ENCODE measurements around the gene ULBP3. TPM values are rescaled to one million over a fixed set of nuclear protein-coding genes. Genes with fewer than 3 reads are reported as not detected.

ULBP3 gene
- polyA plus RNA-seq (ENCODE audit: insufficient read length in 10 of 10) = 1 to 10 TPM; 1.4 to 3.0 (median 1.9) TPM
- long read RNA-seq, donor 1, partial matches to known transcripts = 0 of 1 reads
- long read RNA-seq, donor 1, other reads (novel, unspliced or antisense) = 0 of 1 reads
- long read RNA-seq, donor 2, partial matches to known transcripts = 0 of 2 reads
- long read RNA-seq, donor 2, other reads (novel, unspliced or antisense) = 0 of 2 reads
- long read RNA-seq, donor 3 = 0 reads
- long read RNA-seq, donor 4, partial matches to known transcripts = 0 of 3 reads
- long read RNA-seq, donor 4, other reads (novel, unspliced or antisense) = 0 of 3 reads
- long read RNA-seq, donor 5, partial matches to known transcripts = 0 of 1 reads
- long read RNA-seq, donor 5, other reads (novel, unspliced or antisense) = 0 of 1 reads
- long read RNA-seq, donor 6 = 0 reads
- long read RNA-seq, donor 7 = 0 reads
- long read RNA-seq, donor 8 = 0 reads
- long read RNA-seq, donor 9, partial matches to known transcripts = 0 of 1 reads
- long read RNA-seq, donor 9, other reads (novel, unspliced or antisense) = 0 of 1 reads

DNA sequence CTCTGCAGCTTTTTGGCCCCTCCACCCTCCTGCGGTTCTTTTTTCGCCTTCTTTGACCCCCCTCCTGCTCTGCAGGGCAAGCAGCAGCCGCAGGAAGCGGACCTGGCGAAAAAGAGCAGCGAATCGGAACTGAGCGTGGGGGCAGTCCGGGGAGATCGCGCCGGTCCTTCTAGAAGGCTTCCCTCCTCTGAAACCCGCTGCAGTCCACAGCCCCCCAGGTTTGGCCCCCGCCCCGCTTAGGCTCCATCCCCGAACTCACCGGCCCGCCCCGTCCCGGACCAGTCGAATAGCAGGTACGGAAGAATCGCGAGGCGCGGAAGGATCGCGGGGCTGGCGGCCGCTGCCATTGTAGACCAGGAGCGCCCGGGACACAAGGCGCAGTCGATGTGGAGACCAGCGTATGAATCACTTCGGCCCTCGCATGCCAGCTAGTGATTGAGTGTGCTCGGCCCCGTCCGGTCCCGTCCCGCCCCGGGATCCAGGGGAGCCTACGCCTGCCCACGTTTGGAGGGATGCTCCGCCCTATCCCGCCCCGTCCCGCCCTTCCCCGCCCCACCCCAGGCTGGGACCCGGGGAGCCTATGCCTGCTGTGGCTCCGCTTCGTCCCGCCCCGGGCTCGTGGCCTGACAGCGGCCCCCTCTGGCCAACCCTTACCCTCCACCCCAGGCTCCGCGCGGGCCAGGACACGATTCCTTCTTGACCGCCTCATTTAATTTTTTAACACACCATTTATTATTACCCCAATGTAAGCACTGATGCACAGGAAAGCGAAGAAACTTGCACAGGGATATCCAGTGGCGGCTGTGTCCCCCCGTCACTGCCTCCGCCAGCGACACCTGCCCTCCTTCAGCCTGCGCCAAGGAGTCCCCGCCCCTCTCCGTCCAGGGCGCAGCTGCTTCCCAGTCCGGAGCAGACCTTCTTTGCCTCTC, at the start of gene ULBP3:
Gene ULBP3 (minus strand): TSS at position 402 of the 929 bp plus-strand sequence. CDS start 55 bp downstream, at position 347.
- peak; percentile 86 to 93 (median 90) for DNase-seq

DNA sequence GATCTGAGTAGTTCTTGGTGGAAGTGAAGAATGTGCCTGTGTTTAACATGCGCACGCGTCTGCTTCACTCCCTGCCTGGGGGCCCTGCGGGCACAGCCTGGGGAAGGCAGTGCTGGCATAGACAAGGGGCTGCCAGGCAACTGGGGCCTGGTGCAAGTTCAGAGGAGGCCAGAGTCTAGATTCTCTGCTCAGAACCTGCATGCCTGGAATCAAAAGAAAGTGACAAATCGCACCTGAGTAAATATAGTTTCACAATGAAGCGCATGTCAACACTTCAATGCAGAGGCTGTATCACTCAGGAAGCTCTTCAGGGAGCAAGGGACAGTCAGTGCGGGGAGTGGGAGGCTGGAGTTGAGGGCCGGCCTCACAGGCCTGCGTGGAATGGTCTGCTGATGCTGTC, 49.7 kb upstream of the ULBP3 start:
- no peak for DNase-seq

DNA sequence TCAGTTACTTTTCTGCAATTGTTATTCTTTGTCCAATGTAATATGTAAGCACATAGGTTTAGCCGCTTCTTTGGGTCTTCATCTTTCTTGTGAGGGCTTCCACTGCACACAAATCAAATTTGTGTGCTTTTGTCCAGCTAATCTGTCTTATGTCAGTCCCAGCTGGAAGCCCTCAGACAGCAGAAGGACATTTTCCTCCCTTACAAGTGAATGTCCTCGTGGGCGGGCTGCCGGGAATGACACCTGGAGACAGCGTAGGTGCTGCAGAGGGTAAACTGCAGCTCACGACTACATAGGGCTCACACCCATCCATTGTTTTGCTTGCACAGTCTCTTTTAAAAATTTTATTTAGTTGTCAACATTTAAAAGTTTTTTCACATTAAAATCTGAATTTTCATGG, 49.3 kb upstream of the ULBP3 start:
- no peak for DNase-seq

DNA sequence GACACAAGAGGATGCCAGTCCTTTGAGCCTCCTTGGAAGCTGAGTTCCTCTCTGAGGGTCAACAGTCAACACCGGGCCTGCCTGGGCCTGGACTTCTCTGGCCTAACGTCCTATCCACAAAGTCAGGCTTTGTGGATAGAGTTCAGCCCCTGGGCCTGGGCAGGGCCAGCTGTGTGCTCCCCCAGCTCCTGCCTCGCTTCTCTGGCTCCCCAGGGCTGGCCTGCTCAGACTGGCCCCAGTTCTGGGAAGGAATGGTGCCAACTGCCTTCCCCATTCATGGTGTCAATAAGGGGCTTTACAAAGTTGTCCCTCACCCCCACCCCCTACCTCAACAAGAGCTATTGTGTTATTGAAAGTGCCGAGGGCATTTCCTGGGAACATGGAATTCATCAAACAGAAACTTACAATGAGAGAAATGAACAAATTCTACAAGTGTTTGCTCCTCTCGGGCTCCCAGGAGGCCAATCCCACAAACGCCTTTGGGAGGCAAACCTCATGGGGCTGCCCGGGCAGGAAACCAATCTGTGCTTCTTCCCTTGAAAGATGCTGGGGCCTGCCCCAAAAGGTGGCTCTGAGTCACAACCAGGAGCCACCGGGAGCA, 47.4 kb upstream of the ULBP3 start:
- no peak for DNase-seq

DNA sequence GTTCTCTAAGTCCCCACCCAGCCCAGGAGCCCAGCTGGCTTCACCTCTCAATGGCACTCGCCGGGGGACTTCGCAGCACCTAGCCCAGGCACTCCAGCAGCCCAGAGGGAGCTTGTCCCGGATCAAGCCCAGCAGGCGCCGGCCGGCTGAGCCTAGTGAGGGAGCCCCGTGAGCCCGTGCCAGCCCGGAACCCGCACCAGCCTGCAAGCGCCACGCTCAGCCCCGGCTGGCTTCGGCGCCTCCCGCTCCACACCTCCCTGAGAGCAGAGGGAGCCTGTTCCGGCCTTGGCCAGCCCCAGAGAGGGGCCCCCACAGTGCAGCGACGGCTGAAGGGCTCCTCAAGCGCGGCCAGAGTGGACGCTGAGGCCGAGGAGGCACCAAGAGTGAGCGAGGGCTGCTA, 46.8 kb upstream of the ULBP3 start:
- no peak for DNase-seq

DNA sequence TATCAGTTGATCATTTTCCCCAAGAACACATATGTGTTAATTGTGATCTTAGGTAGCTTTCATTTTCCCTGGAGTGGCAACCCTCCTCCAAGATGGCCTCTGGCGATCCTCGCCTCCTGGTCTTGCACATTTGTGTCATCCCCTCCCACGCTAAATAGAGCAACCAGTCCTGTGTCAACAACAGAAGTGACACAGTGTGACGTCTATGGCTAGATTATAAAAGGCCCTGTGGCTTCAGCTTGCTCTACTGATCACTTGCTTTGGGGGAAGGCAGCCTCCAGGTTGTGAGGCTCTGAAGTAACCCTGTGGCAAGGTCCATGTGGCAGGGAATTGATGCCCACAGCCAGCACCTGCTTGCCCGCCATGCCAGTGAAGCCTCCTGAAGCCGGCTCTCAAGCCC, 43.3 kb upstream of the ULBP3 start:
- DNase-seq = no peak

DNA sequence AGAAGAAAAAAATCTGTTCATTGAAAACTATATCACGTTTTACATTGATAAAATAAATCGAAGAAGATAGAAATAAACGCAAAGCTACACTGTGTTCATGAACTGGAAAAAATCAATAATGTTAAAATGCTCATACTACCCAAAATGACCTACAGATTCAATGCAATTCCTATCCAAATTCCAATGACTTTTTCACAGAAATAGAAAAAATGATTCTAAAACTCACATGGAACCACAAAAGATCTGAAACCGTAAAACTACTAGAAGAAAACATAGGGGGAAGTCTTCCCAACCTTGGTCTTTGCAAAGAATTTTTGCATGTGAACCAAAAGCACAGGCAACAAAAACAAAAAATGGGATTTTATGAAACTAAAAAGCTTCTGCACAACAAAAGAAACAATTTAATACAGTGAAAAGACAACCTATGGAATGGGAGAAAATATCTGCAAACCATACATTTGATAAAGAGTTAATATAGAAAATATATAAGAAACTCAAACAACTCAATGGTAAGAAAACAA, 33.9 kb upstream of the ULBP3 start:
- no peak for DNase-seq

DNA sequence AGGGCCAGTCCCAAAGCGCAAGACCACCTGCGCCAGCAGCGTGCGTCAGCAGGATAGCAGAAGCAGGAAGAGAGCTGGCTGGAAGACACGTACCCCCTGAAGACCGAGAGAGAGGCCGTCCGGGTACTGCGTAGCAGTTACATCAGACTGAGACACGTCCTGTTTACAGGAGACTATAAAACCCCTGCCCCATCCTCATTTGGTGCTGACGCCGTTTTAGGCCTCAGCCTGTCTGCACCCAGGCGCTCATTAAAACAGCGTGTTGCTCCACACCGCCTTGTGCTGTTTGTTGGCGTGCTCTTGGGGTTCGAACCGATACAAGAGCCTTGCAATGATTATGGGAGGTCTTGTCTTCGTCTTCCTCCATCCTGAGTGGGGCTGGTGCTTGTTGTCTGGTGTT, 31.8 kb upstream of the ULBP3 start:
- no peak for DNase-seq

DNA sequence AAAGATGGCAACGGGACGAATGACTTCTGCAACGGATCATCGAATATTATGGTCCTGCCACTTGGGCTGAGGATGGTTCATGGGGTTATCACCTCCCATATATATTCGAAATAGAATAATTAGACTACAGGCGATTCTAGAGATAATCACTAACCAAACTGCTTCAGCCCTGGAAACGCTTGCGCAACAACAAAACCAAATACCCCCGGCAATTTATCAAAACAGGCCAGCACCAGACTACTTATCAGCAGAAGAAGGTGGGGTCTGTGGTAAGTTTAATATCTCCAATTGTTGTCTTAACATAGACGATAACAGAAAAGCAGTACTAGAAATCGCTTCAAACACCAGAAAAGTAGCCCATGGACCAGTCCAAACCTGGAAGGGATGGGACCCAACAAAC, 31.0 kb upstream of the ULBP3 start:
- no peak for DNase-seq

DNA sequence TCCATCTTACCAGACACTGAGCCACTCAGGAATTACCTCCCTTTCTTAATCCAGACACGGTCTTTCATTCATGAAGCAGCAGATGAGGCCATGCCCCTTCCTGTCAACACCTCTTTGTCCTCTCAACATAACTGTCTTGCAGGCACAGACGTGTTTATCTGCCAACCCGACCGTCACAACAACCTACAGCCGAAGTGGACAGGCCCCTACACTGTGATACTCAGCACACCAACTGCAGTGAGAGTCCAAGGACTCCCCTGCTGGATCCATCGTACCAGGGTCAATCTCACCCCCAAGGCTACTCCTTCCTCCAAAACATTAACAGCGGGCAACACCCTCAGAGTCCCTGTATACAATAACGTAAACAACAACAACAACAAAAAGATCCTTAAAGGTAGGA, 30.6 kb upstream of the ULBP3 start:
- DNase-seq = no peak

DNA sequence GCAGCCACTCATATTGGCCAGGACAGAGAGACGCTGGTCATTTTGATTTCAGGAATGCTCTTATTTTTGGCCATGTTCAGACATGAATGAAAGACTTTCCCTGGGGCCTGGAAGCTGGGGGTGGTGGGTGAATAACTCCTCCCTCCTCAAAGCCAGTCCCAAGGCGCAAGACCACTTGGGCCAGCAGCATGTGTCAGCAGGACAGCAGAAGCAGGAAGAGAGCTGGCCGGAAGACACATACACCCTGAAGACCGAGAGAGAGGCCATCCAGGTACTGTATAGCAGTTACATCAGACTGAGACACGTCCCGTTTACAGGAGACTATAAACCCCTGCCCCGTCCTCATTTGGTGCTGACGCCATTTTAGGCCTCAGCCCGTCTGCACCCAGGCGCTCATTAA, 29.2 kb upstream of the ULBP3 start:
- DNase-seq = no peak

DNA sequence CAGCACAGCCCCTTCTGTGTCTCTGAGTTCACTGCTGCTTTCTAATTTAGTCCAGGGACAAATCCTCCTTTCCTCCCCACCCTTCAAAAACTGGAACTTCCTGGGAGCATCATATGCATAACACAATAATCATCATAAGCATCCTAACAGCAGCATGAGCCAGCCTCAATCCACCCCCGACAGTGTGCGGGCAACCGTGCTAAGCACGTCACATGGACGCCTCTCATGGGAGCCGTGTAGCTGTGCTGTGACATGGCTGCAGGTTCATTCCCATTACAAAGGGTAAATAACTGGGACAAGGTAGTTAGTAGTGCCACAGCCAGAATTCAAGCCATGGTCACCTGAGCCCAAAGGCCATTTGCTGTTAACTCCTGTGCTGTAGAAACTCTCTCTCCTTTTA, 24.5 kb upstream of the ULBP3 start:
- DNase-seq = no peak

DNA sequence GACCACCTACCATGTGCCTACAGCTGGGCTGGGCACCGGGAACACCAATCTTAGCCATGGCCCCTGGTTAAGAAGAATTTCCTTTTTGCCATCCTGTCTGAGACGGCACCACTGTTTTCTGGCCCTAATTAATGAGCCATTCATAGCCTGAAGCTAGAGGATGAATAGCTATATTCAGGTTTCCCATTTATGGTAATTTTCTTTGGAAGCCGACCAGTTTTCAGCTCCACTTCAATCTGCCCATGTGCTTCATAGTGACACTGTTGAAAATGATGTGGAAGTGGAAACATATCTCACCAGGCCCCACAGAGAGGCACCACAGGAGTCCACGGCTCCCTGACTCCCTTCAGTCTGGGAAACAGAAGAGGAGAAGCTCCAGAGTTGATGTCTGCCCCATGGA, 22.6 kb upstream of the ULBP3 start:
- no peak for DNase-seq

DNA sequence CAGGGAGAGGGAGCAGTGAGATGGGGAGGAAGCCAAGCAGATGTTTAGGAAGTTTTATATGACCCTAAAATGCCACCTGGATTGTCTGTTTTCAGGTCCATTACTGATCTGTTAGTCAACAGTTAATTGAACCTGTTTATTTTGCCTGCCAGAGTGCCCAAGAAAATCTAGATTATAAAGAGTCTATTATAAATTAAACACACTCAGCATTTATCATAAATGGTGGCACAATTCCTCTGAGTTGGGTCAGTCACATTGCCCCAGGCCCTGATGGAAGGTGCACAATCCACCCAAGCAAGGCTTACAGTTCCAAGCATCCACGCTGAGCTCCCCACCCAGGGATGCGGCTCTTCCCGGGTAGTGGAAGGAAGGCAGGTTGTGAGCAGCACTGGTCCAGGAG, 21.4 kb upstream of the ULBP3 start:
- DNase-seq = no peak

DNA sequence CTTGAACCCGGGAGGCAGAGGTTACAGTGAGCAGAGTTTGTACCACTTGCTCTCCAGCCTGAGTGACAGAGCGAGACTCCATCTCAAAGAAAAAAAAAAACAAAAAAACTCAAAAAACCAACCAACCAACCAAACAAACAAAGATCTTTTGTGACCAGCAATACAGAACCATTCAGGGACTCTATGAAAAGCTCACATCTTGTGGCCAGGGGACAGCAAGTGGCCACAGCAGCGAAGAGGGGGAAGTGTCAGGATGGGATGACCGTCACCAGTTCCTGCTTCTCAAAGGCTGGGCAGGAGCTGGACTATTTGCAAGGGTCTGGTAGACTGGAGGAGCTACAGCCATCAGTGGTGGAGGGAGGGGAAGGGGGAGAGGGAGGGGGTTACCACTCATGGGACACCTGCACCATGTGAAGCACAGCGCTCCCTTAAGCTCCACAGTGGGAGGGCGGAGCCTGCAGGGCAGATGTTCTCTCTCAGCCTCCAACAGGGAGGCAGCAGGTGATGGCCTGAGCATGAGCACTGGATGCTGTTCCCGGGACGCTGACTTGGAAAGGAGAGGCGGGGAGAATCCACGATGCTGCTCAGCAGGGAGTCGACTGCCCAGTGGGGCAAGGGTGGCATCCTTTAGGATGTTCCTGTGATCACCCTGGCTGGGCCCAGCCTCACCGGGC, 19.7 kb upstream of the ULBP3 start:
- DNase-seq = no peak

DNA sequence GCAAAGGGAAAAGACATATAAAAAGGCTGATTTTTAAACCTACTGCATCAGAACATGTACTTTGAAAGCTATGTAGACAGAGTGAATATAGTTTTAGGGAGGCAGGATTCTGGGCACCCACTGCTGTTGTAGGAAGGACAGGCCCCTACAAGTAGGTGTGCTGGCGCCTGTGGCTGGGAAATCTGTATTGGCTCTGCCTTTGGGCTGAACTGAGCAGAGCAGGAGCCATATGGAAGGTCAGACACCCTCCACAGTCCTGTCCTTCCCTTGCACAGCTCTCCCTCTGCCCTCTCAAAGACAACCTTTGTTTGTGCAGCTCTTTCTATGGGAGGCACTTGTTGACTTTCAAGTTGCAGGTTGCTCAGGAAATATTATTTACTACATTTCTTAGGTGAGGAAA, 18.4 kb upstream of the ULBP3 start:
- DNase-seq = no peak

DNA sequence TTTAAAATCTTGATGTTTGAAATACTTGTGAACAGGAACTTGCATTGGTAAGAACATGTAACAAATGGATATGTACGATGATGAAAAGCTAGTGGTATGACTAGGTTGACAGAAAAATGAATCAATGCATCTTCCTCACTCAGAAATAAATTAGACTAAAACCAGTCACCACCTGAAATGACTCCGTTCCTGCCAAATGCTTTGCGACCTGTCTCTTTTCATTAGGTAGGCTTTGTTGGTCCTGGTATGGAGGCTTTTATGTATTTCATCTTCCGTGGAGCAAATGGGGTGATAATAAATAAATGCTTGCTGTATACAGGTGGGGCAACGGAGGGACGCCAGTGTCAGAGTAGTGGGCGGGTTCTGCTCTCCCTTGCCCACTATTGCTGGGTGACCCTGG, 17.1 kb upstream of the ULBP3 start:
- no peak for DNase-seq

DNA sequence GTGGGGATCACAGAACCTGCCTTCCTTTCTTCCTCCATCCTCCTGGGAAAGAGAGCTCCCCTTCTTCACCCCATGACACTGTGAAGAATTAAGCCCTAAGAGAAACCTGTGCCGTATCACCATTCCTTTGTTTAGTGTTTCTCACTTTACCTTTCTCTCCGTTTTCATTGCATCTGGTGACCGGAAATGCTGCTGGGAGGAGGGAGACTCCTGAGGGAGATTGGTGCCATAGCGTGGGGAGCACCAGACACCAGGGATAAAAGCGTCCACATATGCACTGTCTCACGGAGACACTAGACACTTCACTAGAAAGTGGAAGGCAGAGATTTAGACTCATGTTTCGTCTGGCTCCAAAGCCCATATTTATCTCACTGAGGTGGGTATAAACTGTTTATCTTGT, 15.5 kb upstream of the ULBP3 start:
- no peak for DNase-seq

DNA sequence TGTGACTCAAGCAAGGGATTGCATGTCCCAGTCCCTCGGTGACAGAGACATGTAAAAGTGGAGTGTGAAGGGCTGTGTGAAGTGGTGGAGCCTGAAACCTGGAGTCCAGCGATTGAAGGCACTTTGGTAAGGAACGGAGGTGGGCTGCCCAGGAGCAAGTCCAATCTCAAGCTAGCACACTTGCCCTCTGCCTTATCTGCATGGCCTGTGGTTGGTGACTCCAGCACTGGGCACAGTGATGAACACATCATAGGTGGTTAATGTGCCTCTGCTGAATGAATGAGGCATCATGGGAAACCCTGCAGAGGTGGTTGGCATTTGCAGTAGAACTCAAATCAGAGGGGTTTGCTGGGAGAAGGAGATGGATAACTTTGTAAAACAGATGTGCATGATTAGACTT, 14.9 kb upstream of the ULBP3 start:
- DNase-seq = no peak

DNA sequence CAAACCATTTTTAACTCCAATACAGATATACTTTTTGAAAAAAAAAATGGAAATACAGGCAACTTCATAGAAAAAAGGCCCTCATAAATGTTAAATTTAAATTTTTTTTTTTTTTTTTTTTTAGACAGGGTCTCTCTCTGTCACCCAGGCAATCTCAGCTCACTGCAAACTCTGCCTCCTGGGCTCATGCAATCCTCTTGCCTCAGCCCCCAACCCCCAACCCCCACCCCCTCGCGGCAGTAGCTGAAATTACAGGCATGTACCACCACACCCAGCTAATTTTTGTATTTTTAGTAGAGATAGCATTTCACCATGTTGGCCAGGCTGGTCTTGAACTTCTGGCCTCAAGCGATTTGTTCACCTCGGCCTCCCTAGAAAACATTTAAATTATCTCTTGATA, 12.8 kb upstream of the ULBP3 start:
- no peak for DNase-seq

DNA sequence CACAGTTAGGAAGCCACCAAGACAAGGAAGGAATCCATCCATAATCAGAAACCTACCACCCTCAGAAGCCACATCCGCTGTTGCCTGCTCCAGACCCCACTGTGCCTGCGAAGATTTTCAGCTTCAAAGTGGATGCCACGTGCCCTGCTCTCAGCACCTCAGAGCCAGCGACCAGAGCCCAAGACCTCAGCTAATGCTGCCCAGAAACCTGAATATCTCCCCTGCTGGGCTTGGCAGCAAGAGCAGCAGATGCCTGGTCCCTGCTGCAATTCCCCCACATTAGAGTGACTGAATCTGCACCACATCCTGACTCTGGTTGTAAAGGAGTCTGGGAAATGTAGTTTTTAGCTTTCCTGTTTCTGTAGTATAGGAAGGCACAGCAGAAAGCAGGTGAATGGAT, 10.7 kb upstream of the ULBP3 start:
- no peak for DNase-seq

DNA sequence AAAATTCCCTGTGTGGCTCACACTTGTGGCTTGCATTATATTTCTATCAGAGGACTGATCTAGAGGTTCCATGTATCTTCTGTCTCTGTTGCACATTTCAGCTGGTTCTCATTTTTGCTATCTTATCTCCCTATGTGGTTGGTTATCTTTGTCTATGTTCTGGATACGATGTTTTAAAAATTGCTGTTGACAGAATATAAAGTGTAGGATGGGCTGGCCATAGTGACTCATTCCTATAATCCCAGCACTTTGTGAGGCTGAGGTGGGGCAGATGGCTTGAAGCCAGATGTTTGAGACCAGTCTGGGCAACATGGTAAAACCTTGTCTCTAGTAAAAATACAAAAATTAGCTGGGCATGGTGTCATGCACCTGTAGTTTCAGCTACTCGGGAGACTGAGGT, 9.9 kb upstream of the ULBP3 start:
- DNase-seq = no peak
